Mesodermal cell (in vitro differentiated cells): Measurements from ENCODE around the gene ZNF579.

Experiments used
- H3K27ac ChIP-seq: 2 replicates; pipeline ENCODE4 v1.7.0; 2013; ENCODE audit warnings: mild to moderate bottlenecking, low read depth, low read length, moderate library complexity; ENCODE audit not compliant: severe bottlenecking
- H3K36me3 ChIP-seq: 2 replicates; pipeline ENCODE4 v1.7.1; 2013; ENCODE audit warnings: mild to moderate bottlenecking, low read length, moderate library complexity; ENCODE audit not compliant: control insufficient read depth, insufficient read depth
- H3K4me1 ChIP-seq: one replicate; pipeline ENCODE4 v1.7.1; 2013; ENCODE audit warnings: mild to moderate bottlenecking, low read length; ENCODE audit not compliant: insufficient read depth, control insufficient read depth, poor library complexity, severe bottlenecking
- H3K4me3 ChIP-seq: 2 replicates; pipeline ENCODE4 v1.7.0; 2013; ENCODE audit warnings: low read length, control low read depth, mild to moderate bottlenecking; ENCODE audit not compliant: insufficient read depth, poor library complexity, severe bottlenecking; ENCODE audit errors: extremely low read depth
- H3K9me3 ChIP-seq: 2 replicates; pipeline ENCODE4 v1.7.1; 2013; ENCODE audit warnings: mild to moderate bottlenecking, low read length, moderate library complexity; ENCODE audit not compliant: control insufficient read depth
- whole genome bisulfite sequencing, 2 experiments: methylation state at CpG; one replicate each; pipeline ENCODE4 v1.1.5; 2013; ENCODE audit warnings: missing lambda C conversion rate in 2 of 2; ENCODE audit not compliant: insufficient coverage in 2 of 2; 5-methylcytosine and 5-hydroxymethylcytosine counted together

Gene ZNF579

DNA sequence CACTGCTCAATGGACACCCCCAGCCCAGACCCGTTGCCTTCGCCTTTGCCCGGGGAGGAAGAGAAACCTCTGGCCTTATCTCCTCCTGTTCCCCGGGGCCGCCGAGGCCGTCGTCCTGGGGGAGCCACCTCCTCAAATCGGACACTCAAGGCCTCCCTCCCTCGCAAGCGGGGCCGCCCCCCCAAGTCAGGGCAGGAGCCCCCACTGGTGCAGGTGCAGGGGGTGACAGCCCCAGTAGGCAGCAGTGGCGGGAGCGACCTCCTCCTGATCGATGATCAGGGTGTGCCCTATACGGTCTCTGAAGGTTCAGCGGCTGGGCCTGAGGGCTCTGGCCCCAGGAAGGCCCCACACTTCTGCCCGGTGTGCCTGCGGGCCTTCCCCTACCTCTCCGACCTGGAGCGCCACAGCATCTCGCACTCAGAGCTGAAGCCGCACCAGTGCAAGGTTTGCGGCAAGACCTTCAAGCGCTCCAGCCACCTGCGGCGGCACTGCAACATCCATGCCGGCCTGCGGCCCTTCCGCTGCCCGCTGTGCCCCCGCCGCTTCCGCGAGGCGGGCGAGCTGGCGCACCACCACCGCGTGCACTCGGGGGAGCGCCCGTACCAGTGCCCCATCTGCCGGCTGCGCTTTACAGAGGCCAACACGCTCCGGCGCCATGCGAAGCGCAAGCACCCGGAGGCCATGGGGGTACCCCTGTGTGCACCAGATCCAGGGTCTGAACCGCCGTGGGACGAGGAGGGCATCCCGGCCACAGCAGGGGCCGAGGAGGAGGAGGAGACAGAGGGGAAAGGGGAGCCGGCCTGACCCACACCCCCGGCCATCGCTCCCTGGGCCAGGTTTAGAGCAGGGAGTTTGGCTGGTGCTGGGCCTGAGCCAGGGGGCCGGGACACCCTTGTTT lies 21.7 kb upstream of the ZNF579 start:
- Histone ChIP-seq H3K9me3 (no peaks in the 10 kb centered on the region), H3K27ac (no peak overlapping the region), H3K4me1 (peaks cover 12% of the 10 kb centered on the region), H3K4me3 (no peak overlapping the region), H3K36me3 (peaks cover 14% of the 10 kb centered on the region)
- 97% methylated on average over 45 to 57 of the region's 60 CpGs for WGBS, 2 experiments

DNA sequence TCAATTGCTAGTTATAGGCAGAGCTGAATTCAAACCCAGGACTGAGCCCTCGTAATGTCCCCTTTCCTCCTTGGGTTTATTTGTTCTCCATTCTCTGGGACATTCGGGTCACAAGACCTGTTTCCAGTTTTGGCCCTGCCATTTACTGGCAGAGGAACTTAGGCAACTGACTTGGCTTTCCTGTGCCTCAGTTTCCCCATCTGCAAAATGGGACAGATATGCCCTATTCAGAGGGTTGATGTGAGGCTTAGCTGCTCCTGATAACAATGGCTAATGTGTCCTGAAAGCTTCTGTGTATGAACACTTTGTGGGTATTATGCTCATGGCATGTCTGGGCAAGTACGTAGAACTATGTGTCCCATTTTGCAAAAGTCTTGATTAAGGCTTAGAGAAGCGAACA lies 20.4 kb upstream of the ZNF579 start:
- 90 to 97% methylated on average over 4 of the region's 4 CpGs for WGBS, 2 experiments
- H3K27ac ChIP-seq, result peak overlapping the region; percentile 97

GRCh38 chr19:55600662-55601028 lies 20.0 kb upstream of the ZNF579 start:
- Histone ChIP-seq H3K27ac (peak overlapping the region; percentile 97), H3K9me3 (no peaks in the 10 kb centered on the region), H3K4me1 (peaks cover 9% of the 10 kb centered on the region), H3K36me3 (peaks cover 21% of the 10 kb centered on the region), H3K4me3 (peak overlapping the region; percentile 61)
- WGBS, 2 experiments, result 14 to 83% methylated on average over 1 to 7 of the region's 15 CpGs

More for the DNA sequence above, 20.4 kb upstream of the ZNF579 start:
- Histone ChIP-seq H3K4me3 (peak overlapping the region; percentile 61), H3K4me1 (peaks cover 9% of the 10 kb centered on the region), H3K36me3 (peaks cover 16% of the 10 kb centered on the region), H3K9me3 (no peaks in the 10 kb centered on the region)

DNA sequence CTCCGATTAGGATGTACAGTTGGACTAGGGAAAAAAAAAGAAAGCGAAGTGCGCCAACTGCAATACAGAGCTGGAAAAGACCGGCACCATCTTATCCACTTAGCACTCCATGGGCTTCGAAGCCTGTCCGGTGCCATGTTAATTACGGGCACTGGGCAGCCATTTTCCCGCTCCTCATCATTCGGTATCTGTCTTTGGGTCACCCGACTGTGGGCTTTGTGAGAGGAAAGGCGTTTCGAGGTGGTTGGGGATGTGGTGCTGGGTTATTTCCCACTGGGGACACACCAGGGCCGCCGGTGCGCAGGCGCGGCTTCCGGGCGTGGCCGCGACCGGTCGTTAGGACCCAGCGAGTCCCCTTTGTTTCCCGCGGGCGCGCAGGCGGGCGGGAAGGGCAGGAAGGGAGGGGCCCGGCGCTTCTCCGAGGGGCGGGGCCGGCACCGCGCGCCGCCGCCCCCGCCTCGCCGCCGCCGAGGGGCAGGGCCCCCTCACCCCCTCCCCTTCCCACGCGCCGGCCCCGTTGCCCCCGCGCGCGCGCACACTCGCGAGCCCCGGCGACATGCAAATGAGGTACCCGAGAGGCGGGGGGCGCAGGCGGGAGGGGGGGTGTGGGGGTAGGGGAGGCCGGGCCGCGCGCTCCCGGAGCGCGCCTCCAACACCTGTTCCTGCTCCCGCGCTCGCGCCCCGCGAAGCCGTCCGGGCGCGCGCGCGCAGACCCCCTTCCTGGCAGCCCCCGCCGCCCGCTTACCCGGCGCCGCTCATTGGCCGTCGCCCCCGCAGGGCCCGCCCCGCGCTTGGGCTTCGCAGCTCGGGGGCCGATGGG lies 19.4 kb upstream of the ZNF579 start, which contains the start of gene ZNF524:
TSS of gene ZNF524 (plus strand) at position 447 of the 820 bp plus-strand sequence. CDS start 1,825 bp downstream, outside the sequence.
- H3K4me1 ChIP-seq, result peaks cover 9% of the 10 kb centered on the region
- peaks cover 26% of the 10 kb centered on the region for H3K36me3 ChIP-seq
- WGBS, 2 experiments, result 0% methylated on average over 36 to 38 of the region's 97 CpGs
- peak within 1 kb of the TSS; percentile 61 for H3K4me3 ChIP-seq
- peak within 1 kb of the TSS; percentile 97 for H3K27ac ChIP-seq
- H3K9me3 ChIP-seq, result no peaks in the 10 kb centered on the region

- WGBS, 2 experiments, result 1% methylated on average over 15 of the region's 23 CpGs
- Histone ChIP-seq H3K4me1 (peaks cover 9% of the 10 kb centered on the region), H3K36me3 (peaks cover 32% of the 10 kb centered on the region), H3K27ac (peak within 1 kb of the TSS; percentile 97), H3K4me3 (peak within 1 kb of the TSS; percentile 61), H3K9me3 (no peaks in the 10 kb centered on the region)
Measured at GRCh38 chr19:55599468-55599841, 18.8 kb upstream of the ZNF579 start, which contains the start of gene FIZ1. Gene FIZ1, minus strand, starts transcription at chr19:55599517. Its CDS starts 1,652 bp downstream, at chr19:55597865.

DNA sequence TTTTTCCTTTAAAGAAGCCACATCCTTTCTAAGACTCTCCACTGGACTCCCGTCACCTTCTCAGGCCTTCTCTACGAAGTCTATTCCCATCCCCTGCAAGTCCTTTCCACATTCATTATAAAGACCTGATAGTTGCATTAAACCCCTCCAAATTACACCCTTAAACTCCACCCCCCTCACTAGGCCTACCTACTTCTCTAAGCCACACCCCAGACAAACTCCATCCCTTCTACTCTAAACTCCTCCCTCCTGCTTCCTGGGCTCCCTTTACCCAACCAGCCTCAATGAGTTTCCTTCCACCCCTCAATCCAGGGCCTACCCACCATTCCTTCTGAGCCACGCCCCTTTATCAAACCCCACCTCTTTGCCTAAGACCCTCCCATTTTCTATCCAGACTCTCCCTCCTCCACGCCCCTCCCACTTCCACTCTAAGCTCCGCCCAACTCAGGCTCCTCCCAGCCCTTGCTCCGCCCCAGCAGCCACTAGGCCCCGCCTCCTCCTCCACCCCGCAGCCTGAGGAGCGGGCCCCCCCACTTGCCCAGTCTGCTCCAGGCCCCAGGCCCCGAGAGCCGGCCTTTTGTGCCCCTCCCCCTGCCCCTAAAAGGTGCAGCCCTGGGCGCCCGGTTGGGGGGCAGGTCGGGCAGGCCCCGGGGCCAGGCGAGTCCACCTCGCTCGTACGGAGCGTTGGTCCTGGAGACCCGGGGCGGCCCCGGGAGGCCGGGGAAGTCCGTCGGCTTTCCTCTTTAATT lies 18.2 kb upstream of the ZNF579 start:
- H3K4me1 ChIP-seq, result peaks cover 9% of the 10 kb centered on the region
- H3K9me3 ChIP-seq, result no peaks in the 10 kb centered on the region
- peak overlapping the region; percentile 97 for H3K27ac ChIP-seq
- WGBS, 2 experiments, result 0 to 9% methylated on average over 17 to 22 of the region's 26 CpGs
- H3K4me3 ChIP-seq, result peak overlapping the region; percentile 61
- H3K36me3 ChIP-seq, result peaks cover 35% of the 10 kb centered on the region

DNA sequence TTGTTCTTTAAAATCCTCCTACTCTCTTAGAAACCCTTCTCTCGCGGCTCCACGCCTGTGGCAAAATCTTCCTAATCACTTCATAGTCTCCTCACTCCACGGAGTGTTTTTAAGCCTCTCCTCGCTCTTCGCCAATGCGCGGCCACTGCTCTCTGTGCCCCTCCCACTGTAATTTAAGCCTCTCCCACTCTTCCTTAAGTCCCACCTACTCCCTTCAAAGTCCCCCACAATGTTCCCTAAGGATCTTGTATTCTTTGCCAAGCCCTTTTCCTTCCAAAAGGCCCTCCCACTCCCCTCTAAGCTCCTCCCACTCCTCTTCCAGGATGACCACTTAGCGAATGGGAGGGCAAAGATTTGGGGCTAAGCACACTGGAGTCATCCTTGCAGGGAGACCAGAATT lies 17.4 kb upstream of the ZNF579 start:
- Histone ChIP-seq H3K9me3 (no peaks in the 10 kb centered on the region), H3K4me3 (no peak overlapping the region), H3K27ac (no peak overlapping the region), H3K4me1 (peaks cover 9% of the 10 kb centered on the region), H3K36me3 (peaks cover 38% of the 10 kb centered on the region)
- WGBS, 2 experiments, result 85 to 93% methylated on average over 9 of the region's 9 CpGs

DNA sequence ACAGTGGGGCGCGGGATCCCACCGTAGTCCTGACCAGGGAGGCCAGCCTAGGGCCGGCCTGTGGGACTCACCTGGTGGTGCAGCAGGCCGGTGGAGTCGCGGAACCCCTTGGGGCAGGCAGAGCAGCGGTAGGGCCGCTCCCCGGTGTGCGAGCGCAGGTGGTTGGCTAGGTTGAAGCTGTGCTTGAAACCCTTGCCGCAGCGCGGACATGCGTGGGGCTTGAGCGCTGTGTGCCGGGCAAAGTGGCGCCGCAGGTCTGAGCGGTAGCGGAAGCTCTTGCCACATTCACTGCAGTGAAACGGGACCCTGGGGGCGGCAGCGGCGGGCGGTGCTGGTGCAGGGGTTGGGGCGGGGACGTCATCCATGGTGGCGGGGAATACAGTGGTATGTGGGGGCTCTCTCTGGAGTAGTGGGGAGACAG lies 16.9 kb upstream of the ZNF579 start:
- no peak overlapping the region for H3K27ac ChIP-seq
- H3K9me3 ChIP-seq, result no peaks in the 10 kb centered on the region
- H3K4me1 ChIP-seq, result peaks cover 9% of the 10 kb centered on the region
- WGBS, 2 experiments, result 95% methylated on average over 22 to 25 of the region's 30 CpGs
- peaks cover 40% of the 10 kb centered on the region for H3K36me3 ChIP-seq
- H3K4me3 ChIP-seq, result no peak overlapping the region

DNA sequence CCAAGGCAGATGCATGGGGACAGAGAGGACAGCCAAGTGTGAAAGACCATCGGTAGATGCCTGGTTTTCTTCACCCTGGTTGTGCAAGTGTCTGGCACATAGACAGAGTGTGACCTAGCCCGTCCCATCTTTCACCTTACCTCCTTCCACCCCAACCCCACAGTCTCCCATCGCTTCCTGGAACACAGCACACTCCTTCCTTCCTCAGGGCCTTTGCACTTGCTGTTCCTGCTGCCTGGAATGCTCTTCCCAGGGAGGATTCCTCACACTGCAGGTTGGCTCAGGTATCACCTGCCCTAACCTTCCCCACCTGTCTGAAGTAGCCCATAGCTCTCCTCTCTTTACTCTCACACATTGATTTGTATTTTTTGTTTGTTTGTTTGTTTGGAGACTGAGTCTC lies 15.7 kb upstream of the ZNF579 start:
- Histone ChIP-seq H3K4me3 (no peak overlapping the region), H3K9me3 (no peaks in the 10 kb centered on the region), H3K4me1 (peaks cover 7% of the 10 kb centered on the region), H3K36me3 (peaks cover 52% of the 10 kb centered on the region), H3K27ac (no peak overlapping the region)
- 95 to 96% methylated on average over 2 to 3 of the region's 3 CpGs for WGBS, 2 experiments

DNA sequence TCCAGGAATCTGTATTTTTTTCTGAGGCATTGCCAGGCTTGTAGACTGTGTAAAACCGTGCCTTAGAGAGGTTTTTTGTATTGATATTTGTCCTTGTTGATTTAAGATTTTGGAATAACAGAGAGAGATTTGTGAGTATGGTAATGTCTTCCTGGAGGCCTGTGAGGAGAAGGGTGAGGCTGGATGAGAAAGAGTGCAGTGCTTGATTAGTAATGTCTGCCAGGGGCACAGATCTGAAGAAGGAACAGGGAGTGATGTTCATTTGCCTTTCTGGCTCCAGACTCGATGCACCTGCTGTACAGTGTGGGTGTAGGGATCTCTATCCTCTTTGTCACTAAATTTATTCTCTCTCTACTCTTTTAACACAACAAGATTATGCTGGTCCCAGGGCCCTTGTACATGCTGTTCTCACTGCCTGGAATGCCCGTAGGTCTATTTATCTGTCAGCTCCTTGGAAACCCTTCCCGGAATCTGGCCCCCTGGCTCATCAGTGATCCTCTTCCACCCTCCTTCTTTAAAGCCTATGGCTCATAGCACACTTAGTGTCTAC lies 14.4 kb upstream of the ZNF579 start:
- WGBS, 2 experiments, result 92 to 100% methylated on average over 3 of the region's 4 CpGs
- Histone ChIP-seq H3K27ac (no peak overlapping the region), H3K36me3 (peaks cover 54% of the 10 kb centered on the region), H3K4me3 (no peak overlapping the region), H3K9me3 (no peaks in the 10 kb centered on the region), H3K4me1 (no peaks in the 10 kb centered on the region)
